GM21825 (cell line): Measurements from ENCODE around the gene ARHGAP40.

Source experiments
- ATAC-seq: cut with Tn5 transposase; IDR thresholded peaks from one replicate; pipeline ENCODE4 v1.9.1; 2021; ENCODE audit warnings: mild to moderate bottlenecking, moderate library complexity; ENCODE audit not compliant: unreplicated experiment

ARHGAP40 gene

GRCh38 chr20:38616457-38616856 is 14.8 kb downstream of the ARHGAP40 start:
- ATAC-seq: no peak

GRCh38 chr20:38617011-38617829 is 15.6 kb downstream of the ARHGAP40 start:
- ATAC-seq: no peak

GRCh38 chr20:38617830-38618196 is 16.2 kb downstream of the ARHGAP40 start:
- no peak for ATAC-seq

GRCh38 chr20:38620441-38620840 is 18.8 kb downstream of the ARHGAP40 start:
- ATAC-seq: no peak

GRCh38 chr20:38623061-38623460 is 21.5 kb downstream of the ARHGAP40 start:
- no peak for ATAC-seq

- ATAC-seq: no peak
Observed at GRCh38 chr20:38624084-38624483, 22.5 kb downstream of the ARHGAP40 start.

- no peak for ATAC-seq
Observed at GRCh38 chr20:38625896-38626295, 24.3 kb downstream of the ARHGAP40 start.

GRCh38 chr20:38626921-38627659 is 25.5 kb downstream of the ARHGAP40 start:
- no peak for ATAC-seq

GRCh38 chr20:38628580-38629470 is 27.2 kb downstream of the ARHGAP40 start:
- ATAC-seq: no peak

- no peak for ATAC-seq
Observed at GRCh38 chr20:38629979-38630378, 28.4 kb downstream of the ARHGAP40 start.

GRCh38 chr20:38630727-38631126 is 29.1 kb downstream of the ARHGAP40 start:
- no peak for ATAC-seq

GRCh38 chr20:38631155-38632022 is 29.8 kb downstream of the ARHGAP40 start:
- no peak for ATAC-seq

GRCh38 chr20:38633577-38634093 is 32.0 kb downstream of the ARHGAP40 start:
- ATAC-seq: no peak

GRCh38 chr20:38635721-38636288 is 34.2 kb downstream of the ARHGAP40 start:
- ATAC-seq: no peak

GRCh38 chr20:38640521-38640920 is 38.9 kb downstream of the ARHGAP40 start:
- ATAC-seq: no peak

- no peak for ATAC-seq
Observed at GRCh38 chr20:38642498-38642897, 40.9 kb downstream of the ARHGAP40 start.

- ATAC-seq: no peak
Observed at GRCh38 chr20:38644588-38645260, 43.1 kb downstream of the ARHGAP40 start.

- ATAC-seq: no peak
Observed at GRCh38 chr20:38645351-38645750, 43.7 kb downstream of the ARHGAP40 start.
